GM12878 (cell line): ENCODE data around the gene CAPN8. TPM values are rescaled to one million over a fixed set of nuclear protein-coding genes. Genes with fewer than 3 reads are reported as not detected.

Experiments used
- BCLAF1 ChIP-seq: fragments of 450-650 bp; IDR thresholded peaks from 2 replicates; pipeline ENCODE4 v1.6.1; 2017; ENCODE audit warnings: antibody characterized with exemption, mild to moderate bottlenecking, moderate library complexity
- BHLHE40 ChIP-seq, 2 experiments: fragments of 450-650 bp in 1 of 2; IDR thresholded peaks; 2 replicates each; pipeline ENCODE4 v1.6.1; 2011 to 2017; ENCODE audit warnings: low read depth in 2 of 2, borderline replicate concordance in 1 of 2, improper control_type of control experiment in 1 of 2, low read length in 1 of 2, mild to moderate bottlenecking in 1 of 2
- CBX5 ChIP-seq: sonication (generic); IDR thresholded peaks from 2 replicates; pipeline ENCODE4 v1.6.1; 2016; ENCODE audit warnings: low read depth, moderate library complexity, mild to moderate bottlenecking, inconsistent platforms
- FOS ChIP-seq: IDR thresholded peaks from 3 replicates; pipeline ENCODE4 v1.6.1; 2011; ENCODE audit warnings: borderline replicate concordance; ENCODE audit not compliant: insufficient read length; ENCODE audit errors: extremely low read depth
- HDAC2 ChIP-seq: fragments of 200-600 bp; sonication (generic); IDR thresholded peaks from 2 replicates; pipeline ENCODE4 v1.6.1; 2017
- IKZF2 ChIP-seq, 2 experiments: fragments of 450-650 bp; IDR thresholded peaks; 2 replicates each; pipeline ENCODE4 v1.6.1; 2017; ENCODE audit warnings: mild to moderate bottlenecking in 2 of 2, moderate library complexity in 2 of 2
- KLF5 ChIP-seq: fragments of 450-650 bp; IDR thresholded peaks from 2 replicates; pipeline ENCODE4 v1.6.1; 2014; ENCODE audit warnings: mild to moderate bottlenecking; ENCODE audit not compliant: partially characterized antibody
- PBX3 ChIP-seq: IDR thresholded peaks from 2 replicates; pipeline ENCODE4 v1.6.1; 2011; ENCODE audit warnings: mild to moderate bottlenecking, low read depth, low read length, moderate library complexity; ENCODE audit not compliant: insufficient replicate concordance
- RUNX3 ChIP-seq: IDR thresholded peaks from 2 replicates; pipeline ENCODE4 v1.6.1; 2012; ENCODE audit warnings: low read length, inconsistent platforms
- SIN3A ChIP-seq: IDR thresholded peaks from 2 replicates; pipeline ENCODE4 v1.6.1; 2012; ENCODE audit warnings: low read depth, low read length, improper control_type of control experiment
- polyA plus RNA-seq, 11 experiments: library from polyadenylated mRNA; depleted of rRNA in 4 of 11; unstranded in 6 of 11; stranded (reverse) in 5 of 11; fragments of >200 nt; fragmentation: Nextera tagmentation in 4 of 11; fragmentation: Illumina TruSeq in 1 of 11; extraction: Ambion mirVana in 4 of 11; extraction: Trizol in 1 of 11; gene quantifications; 1 replicate in 1 of 11; 2 replicates in 10 of 11; pipeline versions ENCODE4 v1.2.1 to v1.2.3, GENCODE V29; 2011 to 2016; ENCODE audit warnings: inconsistent platforms in 2 of 11, missing spikeins in 2 of 11, low read depth in 1 of 11
- total RNA-seq, 4 experiments: library from RNA; depleted of rRNA in 3 of 4; stranded (reverse); fragments of >200 nt in 3 of 4; fragmentation: Illumina TruSeq in 1 of 4; extraction: Trizol in 1 of 4; gene quantifications; 2 replicates each; pipeline versions ENCODE4 v1.2.1 to v1.2.3, GENCODE V29; 2013 to 2021
- TF ChIP-seq, protein P1 (sequence below), 3 experiments: IDR thresholded peaks in 2 of 3; conservative IDR thresholded peaks in 1 of 3; 2 replicates each; pipeline ENCODE4 v1.5.1; 2011; ENCODE audit warnings: low read depth in 3 of 3, low read length in 3 of 3, mild to moderate bottlenecking in 3 of 3, control low read depth in 2 of 3, moderate library complexity in 2 of 3, inconsistent platforms in 1 of 3, mixed read lengths in 1 of 3; ENCODE audit not compliant: control insufficient read depth in 2 of 3, insufficient read depth in 1 of 3; ENCODE audit errors: extremely low read depth in 1 of 3
- TF ChIP-seq, protein P2 (sequence below): IDR thresholded peaks from 2 replicates; pipeline ENCODE4 v1.6.1; 2012; ENCODE audit warnings: low read depth, low read length, improper control_type of control experiment

CAPN8 gene
- total and polyA plus RNA-seq, 10 of the 15 experiments (the other 5 are each of a cell fraction or from before 2014, with no cell fraction given) = 6.4 to 30.7 (median 12.3) TPM

DNA sequence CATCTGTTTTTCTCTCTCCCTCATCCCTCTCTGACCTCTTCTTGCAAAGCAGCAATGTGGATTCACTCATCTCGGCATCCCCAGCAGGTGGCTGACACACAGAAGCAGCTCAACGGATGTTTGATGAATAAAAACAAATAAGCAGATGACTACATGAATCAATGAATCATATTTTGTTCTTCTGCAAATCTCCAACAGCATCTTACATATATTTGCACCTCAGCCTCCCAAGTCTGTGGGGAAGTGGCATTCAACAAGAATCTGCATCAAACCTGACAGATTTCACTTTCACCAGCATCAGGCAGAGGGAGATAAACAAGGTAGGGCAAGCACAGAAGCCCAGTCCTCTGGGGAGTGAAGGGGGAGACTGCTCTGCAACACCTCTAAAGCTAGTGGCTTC is 34.0 kb downstream of the CAPN8 start (continued):
- TF ChIP-seq, protein P1, sequence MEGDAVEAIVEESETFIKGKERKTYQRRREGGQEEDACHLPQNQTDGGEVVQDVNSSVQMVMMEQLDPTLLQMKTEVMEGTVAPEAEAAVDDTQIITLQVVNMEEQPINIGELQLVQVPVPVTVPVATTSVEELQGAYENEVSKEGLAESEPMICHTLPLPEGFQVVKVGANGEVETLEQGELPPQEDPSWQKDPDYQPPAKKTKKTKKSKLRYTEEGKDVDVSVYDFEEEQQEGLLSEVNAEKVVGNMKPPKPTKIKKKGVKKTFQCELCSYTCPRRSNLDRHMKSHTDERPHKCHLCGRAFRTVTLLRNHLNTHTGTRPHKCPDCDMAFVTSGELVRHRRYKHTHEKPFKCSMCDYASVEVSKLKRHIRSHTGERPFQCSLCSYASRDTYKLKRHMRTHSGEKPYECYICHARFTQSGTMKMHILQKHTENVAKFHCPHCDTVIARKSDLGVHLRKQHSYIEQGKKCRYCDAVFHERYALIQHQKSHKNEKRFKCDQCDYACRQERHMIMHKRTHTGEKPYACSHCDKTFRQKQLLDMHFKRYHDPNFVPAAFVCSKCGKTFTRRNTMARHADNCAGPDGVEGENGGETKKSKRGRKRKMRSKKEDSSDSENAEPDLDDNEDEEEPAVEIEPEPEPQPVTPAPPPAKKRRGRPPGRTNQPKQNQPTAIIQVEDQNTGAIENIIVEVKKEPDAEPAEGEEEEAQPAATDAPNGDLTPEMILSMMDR (IDR thresholded peaks at IDR 0.05 in 2 of 3, conservative IDR thresholded peaks at IDR 0.05 in 1 of 3; ENCODE audit: control insufficient read depth in 2 of 3, extremely low read depth in 1 of 3, insufficient read depth in 1 of 3, low read depth in 3 of 3, low read length in 3 of 3) = no peak
- TF ChIP-seq, protein P2, sequence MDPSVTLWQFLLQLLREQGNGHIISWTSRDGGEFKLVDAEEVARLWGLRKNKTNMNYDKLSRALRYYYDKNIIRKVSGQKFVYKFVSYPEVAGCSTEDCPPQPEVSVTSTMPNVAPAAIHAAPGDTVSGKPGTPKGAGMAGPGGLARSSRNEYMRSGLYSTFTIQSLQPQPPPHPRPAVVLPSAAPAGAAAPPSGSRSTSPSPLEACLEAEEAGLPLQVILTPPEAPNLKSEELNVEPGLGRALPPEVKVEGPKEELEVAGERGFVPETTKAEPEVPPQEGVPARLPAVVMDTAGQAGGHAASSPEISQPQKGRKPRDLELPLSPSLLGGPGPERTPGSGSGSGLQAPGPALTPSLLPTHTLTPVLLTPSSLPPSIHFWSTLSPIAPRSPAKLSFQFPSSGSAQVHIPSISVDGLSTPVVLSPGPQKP = no peak
- TF ChIP-seq BCLAF1 (no peak), BHLHE40 (IDR thresholded peaks at IDR 0.05; ENCODE audit: borderline replicate concordance in 1 of 2, low read depth in 2 of 2, low read length in 1 of 2) (no peak), KLF5 (no peak), CBX5 (no peak), HDAC2 (no peak), FOS (no peak), SIN3A (no peak), RUNX3 (no peak), PBX3 (no peak), IKZF2 (IDR thresholded peaks at IDR 0.05) (no peak)
